ENCODE data around the gene KCNK17.

Gene KCNK17

DNA sequence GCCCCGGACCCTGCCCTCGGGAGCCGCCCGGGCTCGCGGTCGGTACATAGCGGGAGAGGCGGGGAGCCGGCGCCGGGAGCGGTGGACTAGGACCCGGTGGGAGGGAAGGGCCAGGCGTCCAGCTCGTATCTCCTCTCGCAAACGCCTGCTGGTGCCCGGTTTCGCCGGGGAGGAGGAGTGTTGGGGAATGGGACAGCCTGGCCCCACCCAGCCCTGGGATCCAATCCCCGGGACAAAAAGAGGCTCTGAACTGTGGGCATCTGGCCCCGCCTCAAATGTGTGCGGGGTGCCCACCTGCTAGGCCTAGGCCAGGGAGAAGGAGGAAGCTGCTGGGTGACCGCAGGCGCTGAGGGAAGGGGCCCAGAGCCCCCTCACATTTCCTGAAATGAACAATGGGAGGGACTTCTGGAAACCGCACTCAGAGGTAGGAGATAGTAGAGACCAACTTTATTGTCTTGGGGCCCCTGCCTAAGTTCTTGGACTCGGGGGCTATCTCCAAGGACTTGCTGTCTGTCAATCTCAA is at the start of gene KCNK17:
KCNK17 (minus strand) TSS at position 147 of the 523 bp plus-strand sequence; CDS start at position 48, 99 bp downstream.
- no peak for DNase-seq

DNA sequence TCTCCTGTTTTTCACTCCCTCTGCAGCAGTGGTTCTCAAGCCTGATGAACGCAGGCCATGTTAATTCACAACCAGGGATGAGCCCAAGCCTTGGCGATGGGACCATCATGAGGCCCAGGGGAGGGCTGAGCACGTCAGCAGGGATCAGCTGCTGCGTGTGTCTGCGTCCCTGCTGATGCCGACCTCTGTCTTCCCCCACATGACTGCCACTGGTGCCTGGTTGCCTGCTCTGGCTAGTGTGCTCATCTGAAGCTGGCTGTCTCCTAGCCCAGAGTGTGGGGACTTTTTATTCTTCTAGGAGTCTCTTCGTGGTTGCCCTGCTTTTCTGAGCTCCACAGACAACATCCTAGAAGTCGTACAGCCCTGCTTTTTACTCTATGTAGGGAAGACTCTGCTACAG is 49.1 kb upstream of the KCNK17 start:
- no peak for DNase-seq

- DNase-seq, result peak; percentile 24
Measured at GRCh38 chr6:39362487-39362865, 48.3 kb upstream of the KCNK17 start.

DNA sequence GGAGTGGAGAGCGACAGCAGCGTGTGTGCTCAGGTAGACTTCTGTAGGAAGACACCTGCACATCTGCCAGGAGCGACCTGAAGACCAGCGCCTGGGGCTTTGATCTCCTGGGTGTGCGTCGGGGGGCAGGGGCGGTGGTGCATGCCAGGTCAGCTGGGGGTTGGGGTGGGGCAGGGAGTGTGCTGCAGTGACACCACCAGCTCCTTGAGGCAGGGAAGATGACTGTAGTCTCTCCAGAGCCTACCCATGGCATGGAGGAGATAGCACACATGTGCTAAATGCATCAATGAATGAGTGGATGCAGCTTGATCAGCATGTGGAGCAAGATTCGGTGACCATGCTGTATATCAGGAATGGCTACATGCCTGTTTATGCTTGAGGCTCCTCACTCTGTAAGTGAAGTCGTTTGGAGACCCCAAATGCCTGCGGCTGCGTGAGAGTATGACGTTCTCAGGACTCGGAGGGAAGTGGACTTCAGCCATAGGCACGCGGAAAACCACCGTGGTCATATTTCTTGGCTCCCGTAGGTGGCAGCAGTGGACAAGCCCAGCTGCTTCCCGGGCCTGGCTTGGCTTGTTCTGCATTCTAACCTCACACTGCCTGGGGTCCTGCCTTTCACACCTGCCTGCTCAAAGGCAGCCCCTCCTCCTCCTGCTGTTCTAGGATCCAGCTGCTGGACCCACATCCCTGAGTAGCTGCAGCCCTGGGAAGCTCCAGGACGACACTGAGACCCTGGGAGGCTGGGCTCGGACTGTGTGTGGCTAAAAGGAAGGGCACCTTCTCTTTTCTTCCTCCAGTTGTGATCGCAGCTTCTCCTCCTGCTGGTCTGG is 47.7 kb upstream of the KCNK17 start:
- DNase-seq, result peak; percentile 62

- DNase-seq, result no peak
Measured at GRCh38 chr6:39360378-39360777, 46.2 kb upstream of the KCNK17 start.

DNA sequence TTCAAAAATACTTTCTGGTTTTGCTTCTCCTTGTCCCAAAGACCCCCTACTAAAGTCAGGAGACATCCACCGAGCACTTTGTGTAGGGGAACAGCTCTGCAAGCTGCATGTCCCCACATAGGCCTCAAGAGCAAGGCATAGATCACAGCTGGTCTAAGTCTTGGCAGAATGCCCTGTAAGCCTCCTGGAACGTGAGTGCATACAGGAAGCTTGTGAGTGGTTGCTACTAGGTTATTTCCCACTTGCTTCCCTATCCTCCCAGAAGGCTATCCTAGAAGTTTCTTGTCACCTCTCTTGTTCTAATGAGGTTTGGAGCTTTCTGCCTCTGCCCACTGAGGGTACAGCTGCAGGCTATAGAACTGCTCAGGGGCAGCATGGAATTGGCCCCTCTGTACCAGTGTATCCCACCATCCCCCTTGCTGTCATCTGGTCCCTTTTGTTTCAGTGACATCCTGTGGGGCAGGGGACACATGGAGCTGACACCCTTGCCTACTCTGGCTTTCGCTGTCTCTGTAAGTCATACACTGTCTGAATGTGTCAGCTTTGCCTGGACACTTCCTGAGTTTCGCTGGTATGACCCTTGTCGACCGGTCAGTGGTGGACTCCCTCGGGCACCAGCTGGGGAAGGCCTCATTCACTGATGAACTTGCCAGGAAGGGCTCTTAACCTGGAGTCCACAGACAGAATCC is 43.9 kb upstream of the KCNK17 start:
- DNase-seq, result peak; percentile 57

DNA sequence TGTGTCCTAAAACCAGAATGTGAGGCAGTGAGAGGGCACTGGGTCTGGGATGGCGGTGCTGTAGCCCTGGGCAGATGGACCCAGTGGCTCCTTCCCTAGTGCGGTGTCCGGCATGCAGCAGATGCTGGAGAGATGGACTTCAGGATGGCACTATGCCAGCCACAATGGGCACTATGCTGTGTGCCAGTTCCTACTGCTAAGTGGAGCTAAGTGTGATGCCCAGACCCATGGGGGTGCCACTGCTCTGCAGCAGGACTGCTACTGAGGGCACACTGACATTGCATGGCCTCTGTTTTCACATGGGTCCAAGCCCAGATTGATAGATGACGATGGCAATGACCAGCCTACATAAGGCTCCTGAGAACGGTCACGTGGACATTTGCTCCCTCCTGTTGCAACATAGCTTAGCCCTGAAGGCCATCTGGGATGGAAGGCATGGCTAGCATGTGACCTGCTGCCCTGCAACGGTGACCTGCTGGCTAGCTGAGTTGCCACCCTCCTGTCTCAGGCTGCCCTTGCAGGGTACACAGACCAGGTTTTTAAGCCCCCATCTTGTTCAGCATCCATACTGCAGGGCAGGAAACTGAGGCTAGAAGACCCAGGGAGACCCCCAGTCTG is 39.6 kb upstream of the KCNK17 start:
- DNase-seq, result no peak

- DNase-seq, result no peak
Measured at GRCh38 chr6:39350723-39351505, 36.7 kb upstream of the KCNK17 start.

DNA sequence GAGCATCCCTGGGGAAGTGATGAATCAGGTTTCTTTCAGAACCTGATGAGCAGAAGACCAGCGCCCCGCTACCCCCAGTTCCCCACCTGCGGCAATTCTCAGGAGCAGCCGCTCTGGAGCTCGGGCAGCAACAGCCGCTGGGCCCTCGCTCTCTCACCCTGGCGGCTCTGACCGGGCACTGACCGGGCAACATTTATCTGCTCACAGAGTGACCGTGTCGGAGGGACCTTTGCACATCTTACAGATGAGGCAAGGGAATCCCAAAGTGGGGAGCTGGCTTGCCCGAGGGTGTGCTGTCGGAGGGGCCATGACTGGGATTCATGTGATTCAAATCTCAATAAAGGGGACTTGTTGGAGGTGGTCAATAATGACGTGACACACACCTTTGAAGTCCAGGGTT is 34.5 kb upstream of the KCNK17 start:
- no peak for DNase-seq

- peak; percentile 40 for DNase-seq
Measured at GRCh38 chr6:39347906-39348585, 33.8 kb upstream of the KCNK17 start.

DNA sequence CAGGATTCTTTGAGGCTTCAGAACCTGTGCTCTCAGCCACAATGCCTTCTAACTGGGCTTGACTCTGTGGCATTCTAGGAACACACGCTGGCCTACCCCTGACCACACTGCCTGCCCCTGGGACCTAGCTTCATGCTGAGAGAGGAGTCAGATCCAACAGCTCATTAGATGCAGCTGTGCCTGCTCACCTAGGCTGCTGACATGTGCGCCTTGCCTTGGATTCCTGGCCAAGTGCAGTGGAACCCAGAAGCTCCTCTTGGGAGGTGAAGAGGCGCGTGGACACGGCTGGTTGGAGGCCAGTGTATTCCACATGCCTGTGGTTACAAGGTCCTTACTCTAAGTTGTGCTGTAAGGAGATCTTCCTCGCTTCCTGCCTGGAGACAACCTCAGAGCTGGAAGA is 33.0 kb upstream of the KCNK17 start:
- no peak for DNase-seq

DNA sequence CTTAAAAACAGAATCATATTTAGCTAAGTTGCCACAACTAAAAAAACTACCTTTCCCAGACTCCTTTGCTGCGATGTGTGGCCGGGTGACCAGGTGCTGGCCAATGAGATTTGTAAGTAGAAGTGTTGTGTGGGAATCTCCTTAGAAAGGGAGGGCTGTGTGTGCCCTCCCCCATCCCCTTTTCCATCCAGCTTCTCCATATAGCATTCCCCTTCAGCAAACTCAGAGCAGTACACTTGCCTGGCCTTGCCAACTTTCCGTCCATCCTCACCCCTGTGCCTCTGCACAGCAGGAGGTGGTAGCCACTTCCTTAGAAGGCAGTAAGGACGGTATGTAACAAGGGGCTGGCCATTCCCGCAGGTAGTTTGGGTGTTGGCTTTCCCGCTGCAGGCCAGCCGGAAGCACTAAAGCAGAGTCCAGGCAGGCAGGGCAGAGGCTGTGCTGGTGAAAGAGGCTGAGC is 30.6 kb upstream of the KCNK17 start:
- DNase-seq, result no peak

DNA sequence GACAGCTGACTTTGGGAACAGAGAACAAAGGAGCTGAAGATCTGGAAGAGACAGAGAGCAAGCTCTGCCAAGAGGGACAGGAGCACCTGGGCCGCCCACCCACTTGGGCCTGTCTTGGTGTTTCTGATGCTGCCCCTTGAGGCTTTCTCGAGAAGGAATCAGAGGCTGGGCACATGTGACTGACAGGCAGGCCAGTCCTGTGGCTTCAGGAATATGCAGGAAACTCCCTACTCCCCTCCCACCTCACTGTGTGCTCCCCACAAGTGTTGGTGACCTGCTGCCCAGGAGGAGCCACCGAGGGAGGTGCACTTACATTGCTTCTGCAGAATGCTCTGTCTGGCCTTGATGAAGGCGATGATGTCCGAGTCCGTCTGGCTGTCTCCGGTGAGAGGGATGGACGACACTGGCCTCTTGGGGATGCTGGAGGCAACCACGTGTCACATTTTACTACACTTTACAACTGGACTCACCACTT is 29.2 kb upstream of the KCNK17 start:
- no peak for DNase-seq

- DNase-seq, result no peak
Measured at GRCh38 chr6:39342692-39343395, 28.6 kb upstream of the KCNK17 start.

- DNase-seq, result no peak
Measured at GRCh38 chr6:39341937-39342336, 27.7 kb upstream of the KCNK17 start.

DNA sequence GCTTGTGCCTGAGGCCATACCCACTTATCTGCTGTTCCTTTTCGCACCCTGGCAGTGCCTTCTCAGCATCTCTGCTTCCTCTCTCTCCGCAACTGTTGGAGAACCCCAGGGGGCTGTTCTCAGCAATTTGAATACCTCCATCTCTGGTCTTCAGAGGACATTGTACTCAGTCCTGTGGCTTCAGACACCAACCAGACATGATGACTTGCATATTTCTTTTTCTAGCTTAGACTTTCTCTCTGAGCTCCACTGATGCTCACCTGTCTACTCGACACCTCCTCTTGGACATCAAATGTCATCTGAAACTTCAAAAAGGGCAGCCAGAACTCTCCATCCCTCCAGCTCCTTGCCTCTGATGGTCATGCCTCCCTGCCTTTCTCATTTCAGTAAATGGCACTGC is 27.1 kb upstream of the KCNK17 start:
- no peak for DNase-seq

DNA sequence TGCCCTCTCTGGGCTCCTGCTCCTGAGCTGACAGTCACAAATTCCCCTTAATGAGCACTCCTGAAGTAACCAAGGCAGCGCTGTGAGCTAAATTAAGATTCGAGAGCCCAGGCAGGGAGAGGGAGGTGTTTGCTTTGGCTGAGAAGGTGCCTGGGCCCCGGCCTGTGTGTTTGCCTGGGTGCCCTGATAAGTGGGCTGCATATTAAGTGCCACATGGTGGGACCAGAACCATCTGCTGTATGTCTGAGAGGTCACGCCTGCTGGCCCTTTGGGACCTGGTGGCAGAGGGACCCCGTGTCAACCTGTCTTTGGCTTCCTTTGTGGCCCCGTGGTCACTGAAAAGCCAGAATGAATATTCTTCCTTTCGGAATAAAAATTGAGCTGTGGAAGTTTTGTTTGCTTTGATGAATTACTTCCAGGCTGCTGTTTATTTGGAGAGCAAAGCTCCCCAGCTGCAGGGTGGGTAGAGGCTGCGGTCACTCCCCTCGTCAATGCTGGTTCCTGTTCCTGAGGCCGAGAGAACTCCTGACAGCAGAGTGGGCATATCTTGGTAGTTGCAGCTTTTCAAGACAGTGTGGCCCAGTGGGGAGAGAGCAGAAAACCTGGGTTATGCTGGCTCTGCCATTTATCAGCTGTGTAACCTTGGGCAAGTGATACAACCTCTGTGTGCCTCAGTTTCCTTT is 25.8 kb upstream of the KCNK17 start:
- peak; percentile 55 for DNase-seq

GRCh38 chr6:39339096-39339867 is 25.1 kb upstream of the KCNK17 start:
- no peak for DNase-seq

GRCh38 chr6:39338397-39338796 is 24.2 kb upstream of the KCNK17 start:
- DNase-seq, result no peak
